Heart right ventricle (tissue), 16 donors: ENCODE measurements around the gene OSBPL10. TPM values are rescaled to one million over a fixed set of nuclear protein-coding genes. Genes with fewer than 3 reads are reported as not detected.

Experiments
- ATAC-seq, 8 donors: fragments of 200-7000 bp; cut with Tn5 transposase; one replicate each; pipeline ENCODE4 v1.9.1; 2020; ENCODE audit warnings: mild to moderate bottlenecking in 8 of 8, moderate library complexity in 8 of 8, moderate number of reproducible peaks in 1 of 8
- DNase-seq, 2 donors: peaks; one replicate each; pipeline ENCODE4 v3.0.0-alpha.2; 2020
- H3K27ac ChIP-seq, 10 donors: fragments of 200-600 bp; sonication (generic) in 2 of 10; one replicate each; pipeline versions ENCODE4 v1.5.0 to v1.8.0; 2020 to 2022; ENCODE audit warnings: mild to moderate bottlenecking in 3 of 10
- H3K27me3 ChIP-seq, 7 donors: fragments of 200-600 bp; one replicate each; pipeline ENCODE4 v1.8.0; 2021 to 2022; ENCODE audit warnings: mild to moderate bottlenecking in 2 of 7
- H3K36me3 ChIP-seq, 9 donors: fragments of 200-600 bp; sonication (generic) in 1 of 9; one replicate each; pipeline versions ENCODE4 v1.5.0 to v1.8.0; 2020 to 2022; ENCODE audit warnings: mild to moderate bottlenecking in 2 of 9
- H3K4me1 ChIP-seq, 9 donors: fragments of 200-600 bp; sonication (generic) in 1 of 9; one replicate each; pipeline versions ENCODE4 v1.5.0 to v1.8.0; 2020 to 2022; ENCODE audit warnings: mild to moderate bottlenecking in 4 of 9
- H3K4me3 ChIP-seq, 10 donors: fragments of 200-600 bp; sonication (generic) in 2 of 10; one replicate each; pipeline versions ENCODE4 v1.5.0 to v1.8.0; 2020 to 2022; ENCODE audit warnings: mild to moderate bottlenecking in 7 of 10, moderate library complexity in 2 of 10
- H3K9me3 ChIP-seq, 11 donors: fragments of 200-600 bp in 10 of 11; sonication (generic) in 2 of 11; one replicate each; pipeline versions ENCODE4 v1.5.0 to v1.8.0; 2013 to 2022; ENCODE audit warnings: mild to moderate bottlenecking in 2 of 11, control low read depth in 1 of 11, moderate library complexity in 1 of 11
- CTCF ChIP-seq, 9 donors: fragments of 200-600 bp; sonication (generic) in 2 of 9; IDR thresholded peaks; one replicate each; pipeline versions ENCODE4 v1.5.0 to v1.8.0; 2021 to 2022; ENCODE audit warnings: antibody characterized with exemption in 9 of 9, mild to moderate bottlenecking in 5 of 9, moderate library complexity in 1 of 9
- WGBS, 2 donors: extraction: QIAGEN DNeasy Blood & Tissue Kit; methylation state at CpG; one replicate each; pipeline ENCODE4 v1.1.7; 2013; ENCODE audit warnings: inconsistent platforms in 1 of 2; 5-methylcytosine and 5-hydroxymethylcytosine counted together
- intact Hi-C, 10 donors: fragments of 100-400 bp; cut with DNase I; formaldehyde crosslinking; loops; one replicate each; pipeline versions ENCODE4 v1.11.1 to v1.14.2; 2022
- polyA plus RNA-seq, 2 donors: library from polyadenylated mRNA; stranded (reverse); fragments of 200-250 nt; gene quantifications; one replicate each; pipeline ENCODE4 v1.2.3, GENCODE V29; 2013
- total RNA-seq, 10 donors: library from RNA; stranded (reverse); fragmentation: NEBNext Ultra II Directional in 3 of 10; extraction: Animal tissue kit (Norgen Biotek cat#: 25700) in 3 of 10; gene quantifications; one replicate each; pipeline versions ENCODE4 v1.2.1 to v1.2.4, GENCODE V29; 2021 to 2023
- donor health status: Arrhythmogenic right ventricular cardiomyopathy.
- donor health status: ischemic (EF 13 %, LVEDD 7.1; RV severe dilation, severe dysfunction).
- donor health status: healthy with polysubstance abuse.
- donor health status: DM: no; HTN: yes; CAD: no.
- donor health status: DM: no; HTN: no; CAD: no.
- donor health status: ischemic (EF 25% LVEDD 6.9; RV normal size, moderate dysfunction).
- donor health status: ischemic (EF 25% LVEDD 5.7; RV mildly dilated, moderate dysfunction).
- donor health status: healthy.
- donor health status: DM: yes; HTN: yes; CAD: no.
- donor health status: Ischemic cardiomyopathy.
- donor health status: ischemic (EF 35%, LVEDD 5.7; RV mildly dilated, moderate dysfunction).
- donor health status: nonischemic (EF 11% LVEDD 7.7; RV severe dilation, severe dysfunction).
- donor health status: DM: yes; HTN: yes; CAD: no.
- donor health status: PGD.
- donor health status: ischemic (EF 29% LVEDD 5.4; RV normal size, mild dysfunction).
- donor health status: nonischemic (EF 23%, LVEDD 6.1; RV moderate dilation, normal function).

Gene OSBPL10
- total and polyA plus RNA-seq, 12 donors: 1.2 to 8.5 (median 4.1) TPM

GRCh38 chr3:31926543-31926942 is 54.5 kb downstream of the OSBPL10 start:
- ATAC-seq: no peak
- H3K4me1 ChIP-seq: no peaks in the 10 kb centered on the region
- no peaks in the 10 kb centered on the region for H3K27me3 ChIP-seq
- intact Hi-C loops: no loop called here
- DNase-seq: no peak
- TF ChIP-seq CTCF (IDR thresholded peaks at IDR 0.05): no peak
- H3K27ac ChIP-seq: no peak overlapping the region
- H3K36me3 ChIP-seq: no peaks in the 10 kb centered on the region
- no peaks in the 10 kb centered on the region for H3K9me3 ChIP-seq
- H3K4me3 ChIP-seq: no peak overlapping the region
- 97 to 99% methylated on average over 4 of the region's 4 CpGs for WGBS, 2 donors

- ATAC-seq (no peak), DNase-seq (no peak)
- Histone ChIP-seq H3K4me1 (no peaks in the 10 kb centered on the region), H3K27me3 (no peaks in the 10 kb centered on the region), H3K4me3 (no peak overlapping the region), H3K27ac (no peak overlapping the region), H3K36me3 (no peaks in the 10 kb centered on the region), H3K9me3 (peaks cover 0 to 13% (median 4%) of the 10 kb centered on the region in 11 donors)
- no peak for TF ChIP-seq CTCF (IDR thresholded peaks at IDR 0.05)
- WGBS, 2 donors: 75 to 88% methylated on average over 5 of the region's 5 CpGs
- intact Hi-C loops: no loop called here
Observed at GRCh38 chr3:31925271-31925630, 55.8 kb downstream of the OSBPL10 start.

- Histone ChIP-seq H3K27ac (no peak overlapping the region), H3K4me3 (no peak overlapping the region), H3K9me3 (peaks cover 0 to 18% (median 9%) of the 10 kb centered on the region in 11 donors), H3K36me3 (no peaks in the 10 kb centered on the region), H3K4me1 (no peaks in the 10 kb centered on the region), H3K27me3 (no peaks in the 10 kb centered on the region)
- no peak for TF ChIP-seq CTCF (IDR thresholded peaks at IDR 0.05)
- 76 to 97% methylated on average over 2 of the region's 2 CpGs for WGBS, 2 donors
- DNase-seq: no peak
- intact Hi-C loops: no loop called here
- no peak for ATAC-seq
Observed at GRCh38 chr3:31924610-31925270, 56.3 kb downstream of the OSBPL10 start.

- Histone ChIP-seq H3K9me3 (peaks cover 0 to 22% (median 11%) of the 10 kb centered on the region in 11 donors), H3K4me1 (peaks cover 0 to 9% (median 0%) of the 10 kb centered on the region in 9 donors), H3K4me3 (no peak overlapping the region), H3K36me3 (no peaks in the 10 kb centered on the region), H3K27ac (no peak overlapping the region), H3K27me3 (no peaks in the 10 kb centered on the region)
- ATAC-seq (no peak), DNase-seq (no peak)
- WGBS, 2 donors: 81 to 84% methylated on average over 1 of the region's 1 CpG
- intact Hi-C loops: no loop called here
- no peak for TF ChIP-seq CTCF (IDR thresholded peaks at IDR 0.05)
Observed at GRCh38 chr3:31922962-31923361, 58.1 kb downstream of the OSBPL10 start.
